MCF 10A (cell line): ENCODE results near the gene DCBLD1. TPM values are rescaled to one million over a fixed set of nuclear protein-coding genes. Genes with fewer than 3 reads are reported as not detected.
"Not testable (repeated sequence)": the region's sequence is repeated elsewhere in the genome, so short reads cannot be mapped to it uniquely, and the experiment has no call there.

Experiments
- BruUV-seq: library from RNA; stranded (reverse); fragments of 400-500 nt; replicated peaks from 2 replicates; lab custom pipeline; 2021; lab: Mats Ljungman, UMichigan
- CTCF ChIA-PET: fragments of 300-600 bp; sonication (Branson Sonifier 250); formaldehyde crosslinking; extraction: SDS; loops from one replicate; lab custom pipeline; 2021; ENCODE audit warnings: antibody characterized with exemption, inconsistent platforms; lab: Yijun Ruan, JAX
- POLR2A ChIA-PET: fragments of 300-600, 350-650 bp; sonication (Branson Sonifier 250); formaldehyde crosslinking; extraction: SDS; loops from one replicate; lab custom pipeline; 2020; ENCODE audit warnings: antibody characterized with exemption, inconsistent platforms; lab: Yijun Ruan, JAX
- DNase-seq: peaks from one replicate; pipeline ENCODE4 v3.0.0-alpha.2; 2018; ENCODE audit not compliant: unreplicated experiment
- H3K27ac Mint-ChIP-seq: one replicate; pipeline ENCODE4 v1.8.0; 2022; ENCODE audit warnings: mild to moderate bottlenecking, low read depth, mixed read lengths; ENCODE audit not compliant: unreplicated experiment
- H3K27me3 Mint-ChIP-seq: one replicate; pipeline ENCODE4 v1.8.0; 2022; ENCODE audit warnings: mixed read lengths; ENCODE audit not compliant: insufficient read depth, unreplicated experiment
- H3K36me3 Mint-ChIP-seq: one replicate; pipeline ENCODE4 v1.8.0; 2022; ENCODE audit warnings: mild to moderate bottlenecking, moderate library complexity, mixed read lengths; ENCODE audit not compliant: insufficient read depth, unreplicated experiment
- H3K4me1 Mint-ChIP-seq: one replicate; pipeline ENCODE4 v1.8.0; 2022; ENCODE audit warnings: mixed read lengths; ENCODE audit not compliant: insufficient read depth, unreplicated experiment
- H3K4me3 Mint-ChIP-seq: one replicate; pipeline ENCODE4 v1.8.0; 2022; ENCODE audit warnings: mild to moderate bottlenecking, moderate library complexity, mixed read lengths; ENCODE audit not compliant: unreplicated experiment
- H3K9me3 Mint-ChIP-seq: one replicate; pipeline ENCODE4 v1.8.0; 2022; ENCODE audit warnings: mixed read lengths; ENCODE audit not compliant: unreplicated experiment
- CTCF ChIP-seq: fragments of 200-600 bp; IDR thresholded peaks from one replicate; pipeline ENCODE4 v1.8.0; 2022; ENCODE audit warnings: antibody characterized with exemption, mild to moderate bottlenecking; ENCODE audit not compliant: unreplicated experiment
- intact Hi-C: fragments of 100-400 bp; cut with micrococcal nuclease; formaldehyde crosslinking; loops from 2 replicates; pipeline ENCODE4 v1.14.1; 2022
- total RNA-seq: library from RNA; stranded (reverse); gene quantifications from 2 replicates; pipeline ENCODE4 v1.2.3, GENCODE V29; 2022

Gene DCBLD1
- total RNA-seq, 1 experiment from 2014 or later = 25.4 TPM

DNA sequence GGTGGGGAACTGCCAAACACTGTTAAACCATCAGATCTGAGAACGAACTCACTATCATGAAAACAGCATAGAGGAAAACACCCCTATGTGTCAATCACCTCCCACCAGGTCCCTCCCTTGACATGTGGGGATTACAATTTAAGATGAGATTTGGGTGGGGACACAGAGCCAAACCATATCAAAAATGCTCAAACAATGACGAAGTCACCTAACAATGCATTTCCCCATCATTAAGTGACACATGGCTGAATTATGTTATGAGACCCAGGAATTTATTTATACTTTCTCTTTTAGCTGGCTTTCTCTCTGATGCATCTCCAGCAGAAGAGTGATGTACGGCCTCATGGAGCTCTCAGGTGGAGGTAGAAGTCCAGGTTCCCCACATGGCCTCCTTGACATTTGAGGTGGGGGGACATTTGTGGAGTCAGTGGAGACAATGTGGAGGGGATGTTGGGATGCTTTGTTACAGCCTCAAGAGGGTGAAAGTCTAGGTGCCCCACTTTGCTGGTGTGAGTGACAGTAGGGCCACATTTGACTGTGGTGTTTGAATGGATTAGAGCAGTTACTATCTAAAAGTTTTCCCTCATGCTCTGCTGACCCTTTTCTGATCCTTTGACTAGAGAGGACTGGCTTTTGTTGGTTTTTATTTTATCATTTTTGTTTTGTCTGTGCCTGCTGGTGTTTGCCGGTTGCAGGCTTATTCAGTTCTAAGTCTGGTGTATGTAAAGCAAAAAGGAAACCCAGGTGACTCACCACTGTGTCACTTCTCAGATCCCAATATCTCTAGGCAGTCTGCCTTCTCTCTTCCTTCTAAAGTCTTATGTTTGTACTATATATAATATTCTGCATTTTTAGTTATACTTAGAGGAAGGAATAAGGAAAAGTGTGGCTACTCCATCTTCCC, 18.5 kb upstream of the DCBLD1 start:
- TSS peak; percentile 39 for BruUV-seq
- Mint-ChIP-seq H3K9me3 (no peaks in the 10 kb centered on the region), H3K36me3 (peaks cover 4% of the 10 kb centered on the region), H3K27ac (peak overlapping the region; percentile 73), H3K4me3 (peak overlapping the region; percentile 35), H3K4me1 (peaks cover 16% of the 10 kb centered on the region), H3K27me3 (no peaks in the 10 kb centered on the region)
- peak; percentile 65 for DNase-seq
- POLR2A ChIA-PET = interaction anchor here (0.7 to 1.5 kb wide), 4 partner anchors 12 to 74 kb away, joined by 3 to 7 read pairs (median 4); partner anchors contain the start of gene DCBLD1
- no peak for TF ChIP-seq CTCF
- intact Hi-C loops = no loop called here
- CTCF ChIA-PET = interaction anchor here (0.6 to 1.7 kb wide), 6 partner anchors 15 to 758 kb away, joined by 3 to 6 read pairs (median 4); no protein-coding TSS in a partner anchor

DNA sequence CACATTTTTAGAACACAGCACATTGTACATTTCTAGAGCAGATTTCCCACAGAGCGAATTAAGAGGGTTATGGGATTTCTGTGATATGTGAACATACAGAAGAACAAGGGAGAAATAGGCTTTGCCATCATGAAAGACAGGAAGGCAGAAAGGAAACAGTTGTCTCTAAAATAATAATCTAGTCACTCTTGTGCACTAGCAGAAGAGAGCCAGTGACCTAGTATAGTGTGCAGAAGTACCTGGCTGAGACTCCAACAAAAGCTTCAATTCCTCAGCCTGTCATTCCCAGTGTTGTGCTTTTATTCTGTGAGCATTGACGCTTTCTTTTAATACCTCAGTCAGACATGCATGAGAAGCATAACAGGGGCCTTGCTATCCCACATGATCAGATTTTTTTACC, 17.8 kb upstream of the DCBLD1 start:
- Mint-ChIP-seq H3K27me3 (no peaks in the 10 kb centered on the region), H3K4me1 (peaks cover 16% of the 10 kb centered on the region), H3K4me3 (no peak overlapping the region), H3K27ac (peak overlapping the region; percentile 73), H3K9me3 (no peaks in the 10 kb centered on the region), H3K36me3 (peaks cover 4% of the 10 kb centered on the region)
- no peak for DNase-seq
- ChIA-PET POLR2A (interaction anchor here (0.7 to 1.5 kb wide), 5 partner anchors 8 to 75 kb away, joined by 3 to 7 read pairs (median 4); partner anchors contain the start of gene DCBLD1), CTCF (interaction anchor here (0.6 to 1.7 kb wide), 6 partner anchors 15 to 758 kb away, joined by 3 to 6 read pairs (median 4); no protein-coding TSS in a partner anchor)
- no peak for TF ChIP-seq CTCF
- BruUV-seq = no TSS peak
- intact Hi-C loops = no loop called here

DNA sequence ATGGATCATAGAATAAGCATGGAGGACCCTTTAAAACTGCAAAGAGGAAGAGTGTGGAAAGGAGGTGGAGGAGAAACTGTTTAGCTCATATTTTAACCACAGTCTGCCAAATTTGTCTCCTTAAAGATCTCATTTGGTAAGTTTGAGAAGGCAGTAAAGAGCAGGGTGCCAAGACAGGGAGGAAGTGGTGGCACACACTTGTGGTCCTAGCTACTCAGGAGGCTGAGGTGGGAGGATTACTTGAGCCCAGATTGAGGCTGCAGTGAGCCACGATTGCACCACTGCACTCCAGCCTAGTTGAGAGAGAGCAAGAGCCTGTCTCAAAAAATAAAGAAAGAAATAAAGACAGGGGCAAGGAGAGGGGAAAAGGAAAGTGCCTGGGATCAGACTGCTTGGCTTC, 16.8 kb upstream of the DCBLD1 start:
- Mint-ChIP-seq H3K4me3 (no peak overlapping the region), H3K27me3 (no peaks in the 10 kb centered on the region), H3K4me1 (peaks cover 16% of the 10 kb centered on the region), H3K9me3 (no peaks in the 10 kb centered on the region), H3K27ac (no peak overlapping the region), H3K36me3 (peaks cover 4% of the 10 kb centered on the region)
- ChIA-PET CTCF (interaction anchor here (0.6 to 1.7 kb wide), 3 partner anchors 10 to 60 kb away, joined by 3 to 5 read pairs (median 4); no protein-coding TSS in a partner anchor), POLR2A (interaction anchor here (0.7 to 1.4 kb wide), 3 partner anchors 9 to 18 kb away, joined by 3 to 7 read pairs (median 5); no protein-coding TSS in a partner anchor)
- no peak for TF ChIP-seq CTCF
- DNase-seq = no peak
- no TSS peak for BruUV-seq
- intact Hi-C loops = no loop called here

DNA sequence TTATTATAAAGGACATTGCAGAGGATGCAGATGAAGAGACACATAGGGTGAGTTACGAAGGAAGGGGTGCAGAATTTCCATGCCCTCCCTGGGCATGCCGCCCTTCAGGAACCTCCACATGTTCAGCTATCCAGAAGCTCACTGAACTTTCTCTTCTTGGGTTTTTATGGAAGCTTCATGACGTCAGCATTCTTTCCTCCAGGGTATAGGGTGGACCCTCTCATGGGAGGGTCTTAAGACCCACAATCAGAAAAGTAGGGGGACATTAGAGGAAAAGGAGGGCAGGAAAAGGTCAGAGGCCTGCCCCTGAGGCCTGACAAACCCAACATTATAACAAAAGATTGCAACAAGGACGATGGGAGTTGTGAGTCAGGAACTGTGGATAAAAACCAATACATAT, 14.6 kb upstream of the DCBLD1 start:
- no peak overlapping the region for H3K27ac Mint-ChIP-seq
- intact Hi-C loops = no loop called here
- POLR2A ChIA-PET = no interaction called here
- peaks cover 4% of the 10 kb centered on the region for H3K36me3 Mint-ChIP-seq
- peaks cover 16% of the 10 kb centered on the region for H3K4me1 Mint-ChIP-seq
- no peak for DNase-seq
- H3K4me3 Mint-ChIP-seq = no peak overlapping the region
- TF ChIP-seq CTCF = no peak
- no peaks in the 10 kb centered on the region for H3K27me3 Mint-ChIP-seq
- no TSS peak for BruUV-seq
- no peaks in the 10 kb centered on the region for H3K9me3 Mint-ChIP-seq
- CTCF ChIA-PET = interaction anchor here (0.7 to 2.3 kb wide), 3 partner anchors 11 to 123 kb away, joined by 3 to 8 read pairs (median 4); no protein-coding TSS in a partner anchor

DNA sequence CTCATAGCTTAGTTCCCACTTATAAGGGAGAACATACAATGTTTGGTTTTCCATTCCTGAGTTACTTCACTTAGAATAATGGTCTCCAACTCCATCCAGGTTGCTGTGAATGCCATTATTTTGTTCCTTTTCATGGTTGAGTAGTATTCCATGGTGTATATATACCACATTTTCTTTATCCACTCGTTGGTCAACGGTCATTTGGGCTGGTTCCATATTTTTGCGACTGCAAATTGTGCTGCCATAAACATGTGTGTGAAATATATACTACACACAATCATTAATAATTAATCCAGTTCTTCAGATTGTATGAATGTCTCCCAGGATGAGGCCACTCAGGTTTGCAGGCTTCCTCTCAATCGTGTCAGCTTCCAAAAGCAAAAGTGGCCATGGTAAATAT, 13.9 kb upstream of the DCBLD1 start:
- H3K4me3 Mint-ChIP-seq, intact Hi-C loops, DNase-seq, POLR2A ChIA-PET, H3K36me3 Mint-ChIP-seq, BruUV-seq, H3K27me3 Mint-ChIP-seq, H3K27ac Mint-ChIP-seq, H3K9me3 Mint-ChIP-seq: not testable (repeated sequence)
- CTCF ChIA-PET = interaction anchor here (1.2 to 2.3 kb wide), 3 partner anchors 9 to 13 kb away, joined by 4 to 8 read pairs (median 4); no protein-coding TSS in a partner anchor
- H3K4me1 Mint-ChIP-seq = peaks cover 13% of the 10 kb centered on the region
